Stimulated activated naive CD8-positive, alpha-beta T cell treated with anti-CD3 and anti-CD28 coated beads, Interleukin-15, Interleukin-2, amounts not matched to agents 100 ng/mL and 50 ng/mL, for 24 hours (primary cell): ENCODE results near the gene PTCSC3.
"Not testable (repeated sequence)": the region's sequence is repeated elsewhere in the genome, so short reads cannot be mapped to it uniquely, and the experiment has no call there.

Source experiments
- H3K27ac Mint-ChIP-seq: one replicate; pipeline ENCODE4 v1.8.0; 2021; ENCODE audit warnings: mild to moderate bottlenecking, mixed read lengths
- H3K27me3 Mint-ChIP-seq: one replicate; pipeline ENCODE4 v1.8.0; 2021; ENCODE audit warnings: mixed read lengths
- H3K36me3 Mint-ChIP-seq: one replicate; pipeline ENCODE4 v1.8.0; 2021; ENCODE audit warnings: low read depth, mixed read lengths
- H3K4me1 Mint-ChIP-seq: one replicate; pipeline ENCODE4 v1.8.0; 2021; ENCODE audit warnings: low read depth, mixed read lengths
- H3K4me3 Mint-ChIP-seq: one replicate; pipeline ENCODE4 v1.8.0; 2021; ENCODE audit warnings: mild to moderate bottlenecking, mixed read lengths
- H3K9me3 Mint-ChIP-seq: one replicate; pipeline ENCODE4 v1.8.0; 2021; ENCODE audit warnings: mixed read lengths

The PTCSC3 gene

DNA sequence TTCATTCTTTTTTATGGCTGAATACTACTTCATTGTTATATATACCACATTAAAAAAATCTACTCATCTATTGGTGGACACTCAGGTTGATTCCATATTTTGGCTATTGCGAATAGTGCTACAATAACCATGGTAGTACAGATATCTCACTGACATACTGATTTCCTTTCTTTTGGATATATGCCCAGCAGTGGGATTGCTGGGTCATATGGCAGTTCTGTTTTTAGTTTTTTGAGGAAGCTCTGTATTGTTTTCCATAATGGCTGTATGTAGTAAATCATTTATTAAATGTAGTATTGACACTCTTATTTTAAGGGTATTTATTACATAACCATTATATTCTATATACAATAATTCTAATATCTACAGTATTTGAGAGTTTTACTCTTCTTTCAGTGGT, 43.7 kb downstream of the PTCSC3 start:
- Mint-ChIP-seq H3K27ac (no peak overlapping the region), H3K4me3 (no peak overlapping the region), H3K4me1 (no peaks in the 10 kb centered on the region), H3K27me3 (peaks cover 3% of the 10 kb centered on the region), H3K36me3 (no peaks in the 10 kb centered on the region), H3K9me3 (no peaks in the 10 kb centered on the region)

DNA sequence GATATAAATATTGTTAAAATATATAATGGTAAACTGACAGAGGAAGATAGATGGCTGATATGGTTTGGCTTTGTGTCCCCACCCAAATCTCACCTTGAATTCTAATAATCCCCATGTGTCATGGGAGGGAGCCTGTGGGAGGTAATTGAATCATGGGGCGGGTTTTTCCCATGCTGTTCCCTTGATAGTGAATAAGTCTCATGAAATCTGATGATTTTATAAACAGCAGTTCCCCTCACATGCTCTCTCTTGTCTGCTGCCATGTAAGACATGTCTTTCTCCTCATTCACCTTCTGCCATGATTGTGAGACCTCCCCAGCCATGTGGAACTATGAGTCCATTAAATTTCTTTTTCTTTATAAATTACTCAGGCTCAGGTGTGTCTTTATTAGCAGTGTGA, 46.3 kb downstream of the PTCSC3 start:
- Mint-ChIP-seq H3K27ac (no peak overlapping the region), H3K4me3 (no peak overlapping the region), H3K4me1 (no peaks in the 10 kb centered on the region), H3K27me3 (peaks cover 8% of the 10 kb centered on the region), H3K36me3 (no peaks in the 10 kb centered on the region), H3K9me3 (no peaks in the 10 kb centered on the region)

DNA sequence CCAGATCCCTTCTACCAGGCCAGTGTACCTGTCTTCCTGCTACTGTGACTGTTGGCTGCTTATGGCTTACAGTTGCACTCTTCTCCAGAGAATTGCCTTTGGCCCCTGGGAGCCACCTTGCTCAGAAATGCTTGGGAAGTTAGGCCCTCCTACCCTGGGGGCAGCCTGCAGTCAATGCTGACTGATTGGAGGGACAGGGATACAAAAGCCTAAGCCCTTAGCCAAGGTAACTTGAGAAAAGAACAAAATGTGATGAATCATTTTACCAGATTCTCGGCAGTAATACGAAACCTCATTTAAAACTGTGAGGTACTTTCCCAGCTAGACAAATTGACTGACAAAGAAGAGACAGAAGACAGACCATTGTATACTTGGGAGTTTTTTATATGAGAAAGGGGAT, 47.3 kb downstream of the PTCSC3 start:
- H3K36me3 Mint-ChIP-seq: no peaks in the 10 kb centered on the region
- H3K27ac Mint-ChIP-seq: no peak overlapping the region
- H3K9me3 Mint-ChIP-seq: peaks cover 4% of the 10 kb centered on the region
- H3K4me3 Mint-ChIP-seq: no peak overlapping the region
- peaks cover 8% of the 10 kb centered on the region for H3K27me3 Mint-ChIP-seq
- no peaks in the 10 kb centered on the region for H3K4me1 Mint-ChIP-seq

DNA sequence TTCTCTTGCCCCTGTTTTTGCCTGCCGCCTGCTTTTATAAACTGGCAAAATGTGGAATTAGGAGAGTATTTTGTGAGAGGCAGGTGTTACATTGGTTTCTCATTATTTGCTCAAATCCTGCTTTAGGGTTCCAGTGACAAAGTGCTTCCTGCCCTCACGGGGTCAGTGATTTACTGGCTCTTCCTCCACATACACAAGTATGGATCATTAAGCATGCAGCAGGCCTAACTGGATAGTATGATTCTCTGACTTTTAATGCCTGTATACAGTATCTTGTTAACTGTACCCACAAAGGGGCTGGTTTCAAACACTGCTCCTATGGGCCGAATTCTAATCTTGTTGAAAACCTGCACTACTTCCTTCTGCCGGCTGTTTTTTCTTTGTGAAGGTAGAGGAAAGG, 63.2 kb downstream of the PTCSC3 start:
- Mint-ChIP-seq H3K27me3 (peaks cover 18% of the 10 kb centered on the region), H3K27ac (no peak overlapping the region), H3K36me3 (no peaks in the 10 kb centered on the region), H3K9me3 (no peaks in the 10 kb centered on the region), H3K4me1 (no peaks in the 10 kb centered on the region), H3K4me3 (no peak overlapping the region)

DNA sequence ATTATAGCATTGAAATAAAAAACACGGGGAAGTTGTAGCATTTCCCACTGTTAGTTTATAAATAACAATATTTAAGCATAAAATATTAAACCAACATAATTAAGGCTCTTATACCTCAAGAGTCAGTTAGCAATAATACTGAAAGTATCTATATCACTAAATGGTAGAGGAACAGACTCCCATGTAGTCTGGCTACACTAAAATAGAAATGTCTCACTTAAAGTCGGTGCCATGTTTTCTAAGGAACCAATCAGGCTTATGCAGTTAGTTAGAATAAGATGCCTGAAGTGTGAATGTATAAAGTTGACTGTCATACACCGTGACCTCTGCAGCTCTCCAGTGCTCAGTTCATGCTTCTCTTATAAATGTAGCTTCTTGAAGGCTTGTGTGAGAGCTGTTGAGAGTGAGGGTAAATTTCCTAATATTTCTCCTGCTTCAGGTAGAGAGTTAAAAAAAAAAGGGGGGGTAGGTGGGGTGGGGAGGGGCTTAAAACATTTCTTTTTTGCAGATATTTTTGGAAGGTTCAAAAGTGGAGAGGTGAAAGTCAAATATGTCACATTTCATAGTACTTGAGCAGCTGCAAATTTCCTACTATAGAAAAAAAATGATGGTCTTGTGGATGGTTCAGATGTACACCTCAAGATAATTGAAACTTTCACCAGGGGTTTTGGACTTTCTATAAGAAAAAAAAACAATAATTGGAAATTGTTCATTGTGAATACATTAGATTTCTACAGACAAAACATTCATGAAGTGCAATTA, 64.5 kb downstream of the PTCSC3 start:
- H3K36me3 Mint-ChIP-seq: no peaks in the 10 kb centered on the region
- H3K4me3 Mint-ChIP-seq: no peak overlapping the region
- H3K27ac Mint-ChIP-seq: no peak overlapping the region
- H3K9me3 Mint-ChIP-seq: no peaks in the 10 kb centered on the region
- peaks cover 29% of the 10 kb centered on the region for H3K27me3 Mint-ChIP-seq
- no peaks in the 10 kb centered on the region for H3K4me1 Mint-ChIP-seq

DNA sequence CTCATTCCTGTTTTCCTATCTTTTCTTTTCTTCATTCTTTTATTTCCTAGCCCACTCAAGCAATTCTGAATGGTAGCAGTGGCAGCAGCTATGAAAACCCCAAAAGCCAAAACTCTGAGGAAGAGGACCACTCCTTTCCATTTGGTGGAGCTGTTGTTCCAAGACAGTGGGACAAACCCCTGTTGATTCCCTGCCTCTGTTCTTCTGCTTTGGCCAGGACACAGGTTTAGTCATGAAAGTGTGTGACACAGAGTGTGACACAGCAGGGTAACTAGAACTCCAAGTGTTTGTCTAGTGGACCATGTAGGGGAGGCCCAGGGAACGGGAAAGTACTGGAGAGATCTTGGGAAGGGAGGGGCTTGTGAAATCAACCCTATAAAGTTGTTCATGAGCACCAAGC, 71.1 kb downstream of the PTCSC3 start:
- no peak overlapping the region for H3K4me3 Mint-ChIP-seq
- H3K4me1 Mint-ChIP-seq: no peaks in the 10 kb centered on the region
- H3K36me3 Mint-ChIP-seq: no peaks in the 10 kb centered on the region
- H3K27ac Mint-ChIP-seq: no peak overlapping the region
- H3K27me3 Mint-ChIP-seq: peaks cover 51% of the 10 kb centered on the region
- no peaks in the 10 kb centered on the region for H3K9me3 Mint-ChIP-seq

DNA sequence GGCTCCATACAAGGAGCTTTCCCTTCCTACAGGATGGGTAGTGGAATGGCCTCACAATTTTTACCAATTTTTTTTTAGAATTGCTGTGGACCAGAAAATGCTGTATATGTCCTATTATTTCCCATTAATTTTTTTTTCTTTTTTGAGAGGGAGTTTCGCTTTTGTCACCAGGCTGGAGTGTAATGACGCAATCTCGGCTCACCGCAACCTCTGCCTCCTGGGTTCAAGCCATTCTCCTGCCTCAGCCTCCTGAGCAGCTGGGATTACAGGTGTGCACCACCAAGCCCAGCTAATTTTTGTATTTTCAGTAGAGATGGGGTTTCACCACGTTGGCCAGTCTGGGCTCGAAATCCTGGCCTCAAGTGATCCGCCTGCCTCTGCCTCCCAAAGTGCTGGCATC, 72.3 kb downstream of the PTCSC3 start:
- peaks cover 47% of the 10 kb centered on the region for H3K27me3 Mint-ChIP-seq
- not testable (repeated sequence) for H3K27ac Mint-ChIP-seq, H3K4me1 Mint-ChIP-seq, H3K36me3 Mint-ChIP-seq, H3K9me3 Mint-ChIP-seq, H3K4me3 Mint-ChIP-seq

DNA sequence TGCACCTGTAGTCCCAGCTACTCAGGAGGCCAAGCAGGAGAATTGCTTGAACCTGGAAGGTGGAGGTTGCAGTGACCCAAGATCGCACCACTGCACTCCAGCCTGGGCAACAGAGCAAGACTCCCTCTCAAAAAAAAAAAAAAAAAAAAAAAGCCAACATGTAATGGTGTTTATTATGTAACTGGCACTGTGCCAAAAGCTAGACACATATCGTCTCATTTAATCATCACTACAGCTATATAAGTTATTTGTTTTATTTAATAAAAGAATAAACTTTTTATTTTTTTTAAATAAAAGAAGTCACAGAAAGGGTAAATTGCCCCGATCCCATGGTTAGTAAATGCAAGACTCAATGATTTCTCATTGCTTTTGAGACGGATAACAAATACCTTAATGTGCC, 76.9 kb downstream of the PTCSC3 start:
- H3K27ac Mint-ChIP-seq: no peak overlapping the region
- H3K4me3 Mint-ChIP-seq: no peak overlapping the region
- no peaks in the 10 kb centered on the region for H3K4me1 Mint-ChIP-seq
- H3K9me3 Mint-ChIP-seq: no peaks in the 10 kb centered on the region
- no peaks in the 10 kb centered on the region for H3K36me3 Mint-ChIP-seq
- peaks cover 25% of the 10 kb centered on the region for H3K27me3 Mint-ChIP-seq

DNA sequence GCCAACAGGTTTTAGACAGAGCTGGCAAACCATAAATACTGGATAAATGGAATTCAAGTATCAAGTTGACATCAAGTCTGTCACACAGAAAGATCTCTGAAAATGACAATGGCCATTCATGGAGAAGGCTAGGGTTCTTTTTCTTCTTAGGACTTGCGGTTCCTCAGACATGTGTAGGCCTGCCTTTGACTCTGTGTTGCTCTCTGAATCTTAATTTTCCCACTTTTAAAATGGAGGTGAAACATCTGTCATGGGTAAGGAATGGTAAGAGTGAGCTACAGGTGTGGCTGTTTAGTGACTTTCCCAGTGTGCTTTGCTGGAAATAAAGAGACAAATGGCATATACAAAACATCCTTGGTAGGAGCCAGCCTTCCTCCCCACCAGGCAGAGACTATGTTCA, 79.2 kb downstream of the PTCSC3 start:
- Mint-ChIP-seq H3K27ac (no peak overlapping the region), H3K4me1 (no peaks in the 10 kb centered on the region), H3K36me3 (no peaks in the 10 kb centered on the region), H3K9me3 (no peaks in the 10 kb centered on the region), H3K27me3 (peaks cover 20% of the 10 kb centered on the region), H3K4me3 (no peak overlapping the region)

DNA sequence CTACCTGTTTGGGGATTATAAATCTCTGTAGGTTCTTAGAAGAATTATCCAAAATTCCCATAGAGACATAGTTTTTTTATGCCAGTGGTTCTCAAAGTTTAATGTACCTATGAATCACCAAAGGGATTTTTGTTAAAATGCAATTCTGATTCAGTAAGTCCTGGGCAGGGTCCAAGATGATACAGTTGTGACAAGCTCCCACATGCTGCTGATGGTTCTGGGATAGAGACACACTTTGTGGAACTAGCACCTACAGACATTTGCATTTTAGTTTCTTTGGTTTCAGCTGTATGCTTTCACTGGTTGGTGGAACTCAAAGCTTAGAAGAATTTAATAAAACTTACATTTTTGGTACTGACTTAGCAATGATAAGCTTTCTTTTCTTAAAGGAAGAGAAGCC, 80.4 kb downstream of the PTCSC3 start:
- Mint-ChIP-seq H3K36me3 (no peaks in the 10 kb centered on the region), H3K27ac (no peak overlapping the region), H3K27me3 (peaks cover 21% of the 10 kb centered on the region), H3K4me1 (no peaks in the 10 kb centered on the region), H3K9me3 (no peaks in the 10 kb centered on the region), H3K4me3 (no peak overlapping the region)

DNA sequence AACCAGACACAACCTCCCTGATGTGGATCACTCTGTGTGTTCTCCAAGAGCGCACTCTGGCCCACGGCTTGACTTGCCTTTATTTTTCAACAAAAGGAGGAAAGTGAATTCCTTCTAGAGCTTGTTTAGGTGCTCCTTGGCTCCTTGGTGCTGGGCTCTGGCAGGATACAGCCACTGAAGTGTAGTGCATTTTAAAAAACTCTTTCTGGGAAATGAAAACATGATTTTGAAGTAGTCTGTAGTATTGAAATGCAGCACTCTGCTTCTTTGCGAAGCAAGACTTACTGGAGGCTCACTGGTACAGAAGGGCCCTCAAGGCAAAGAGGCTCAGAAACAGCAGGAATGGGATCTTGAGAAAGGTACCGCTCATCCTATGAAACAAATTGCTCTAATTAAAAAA, 81.6 kb downstream of the PTCSC3 start:
- H3K4me3 Mint-ChIP-seq: no peak overlapping the region
- no peak overlapping the region for H3K27ac Mint-ChIP-seq
- no peaks in the 10 kb centered on the region for H3K4me1 Mint-ChIP-seq
- no peaks in the 10 kb centered on the region for H3K9me3 Mint-ChIP-seq
- peaks cover 18% of the 10 kb centered on the region for H3K27me3 Mint-ChIP-seq
- no peaks in the 10 kb centered on the region for H3K36me3 Mint-ChIP-seq

DNA sequence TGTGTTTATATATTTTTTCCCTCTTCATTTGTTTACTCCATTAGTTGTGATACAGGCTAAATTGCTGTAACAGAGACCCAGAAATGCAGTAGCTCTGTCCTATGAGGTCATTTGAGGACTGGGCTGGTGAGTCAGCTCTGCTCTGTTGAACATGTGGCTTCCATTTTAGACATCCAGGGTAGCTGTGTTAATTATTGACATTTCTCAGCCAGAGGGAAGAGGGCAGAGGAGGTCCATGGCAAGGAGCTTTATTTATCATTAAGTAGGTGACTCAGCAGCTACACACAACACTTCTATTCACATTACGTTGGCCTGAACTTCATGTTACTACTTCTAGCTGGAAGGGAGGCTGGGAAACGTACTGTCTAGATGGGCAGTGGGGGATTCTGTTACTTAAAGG, 85.4 kb downstream of the PTCSC3 start:
- H3K4me3 Mint-ChIP-seq: no peak overlapping the region
- H3K27me3 Mint-ChIP-seq: peaks cover 24% of the 10 kb centered on the region
- H3K4me1 Mint-ChIP-seq: no peaks in the 10 kb centered on the region
- H3K36me3 Mint-ChIP-seq: no peaks in the 10 kb centered on the region
- no peak overlapping the region for H3K27ac Mint-ChIP-seq
- H3K9me3 Mint-ChIP-seq: no peaks in the 10 kb centered on the region

DNA sequence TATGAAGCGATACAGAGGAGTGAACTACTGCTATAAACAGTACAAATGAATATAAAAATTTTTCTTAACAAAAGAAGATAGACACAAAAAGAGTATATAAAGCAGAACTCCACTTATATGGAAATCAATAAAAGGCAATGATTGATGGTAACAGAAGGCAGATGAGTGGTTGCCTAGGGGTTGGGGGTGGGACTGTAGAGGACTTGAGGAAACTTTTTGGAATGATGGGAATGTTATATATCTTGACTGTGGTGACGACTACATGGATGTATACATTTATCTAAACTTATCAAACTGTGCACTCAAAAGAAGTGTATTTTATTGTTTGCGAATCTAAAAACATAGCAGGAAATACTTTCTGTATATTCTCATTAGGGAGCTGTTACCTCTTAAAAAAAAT, 89.1 kb downstream of the PTCSC3 start:
- Mint-ChIP-seq H3K4me3 (no peak overlapping the region), H3K4me1 (no peaks in the 10 kb centered on the region), H3K9me3 (no peaks in the 10 kb centered on the region)

DNA sequence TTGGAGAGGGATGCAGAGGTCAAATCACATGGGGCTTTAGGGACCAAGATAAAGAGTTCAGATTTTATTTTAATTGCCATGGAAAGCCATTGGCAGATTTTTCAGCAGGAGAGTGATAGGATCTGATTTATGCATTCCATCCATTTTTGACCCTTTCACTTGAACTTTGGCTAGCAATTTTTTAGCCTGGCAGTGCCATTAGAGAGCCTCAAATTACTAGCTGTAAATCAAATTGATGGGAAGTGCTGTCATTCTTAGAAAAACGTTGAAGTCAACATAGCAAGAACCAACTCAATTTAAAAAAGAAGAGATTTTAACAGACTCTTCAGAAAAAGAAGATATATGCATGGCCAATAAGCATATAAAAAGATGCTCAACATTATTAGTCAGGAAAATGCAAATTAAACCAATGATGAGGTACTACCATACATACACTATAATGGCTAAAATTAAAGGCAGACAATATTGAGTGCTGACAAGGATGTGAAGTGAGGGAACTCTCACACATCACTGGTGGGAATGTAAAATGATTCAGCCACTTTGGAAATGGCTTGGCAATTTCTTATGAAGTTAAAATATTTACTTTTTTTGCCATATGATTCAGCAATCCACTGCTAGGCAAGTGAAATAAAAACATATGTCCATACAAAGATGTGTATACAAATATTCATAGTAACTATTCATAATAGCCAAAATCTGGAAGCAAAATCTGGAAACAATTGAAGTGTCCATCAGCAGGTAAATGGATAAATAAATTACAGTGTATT, 89.7 kb downstream of the PTCSC3 start:
- Mint-ChIP-seq H3K4me1 (no peaks in the 10 kb centered on the region), H3K27ac (no peak overlapping the region), H3K9me3 (no peaks in the 10 kb centered on the region), H3K27me3 (peaks cover 18% of the 10 kb centered on the region), H3K4me3 (no peak overlapping the region), H3K36me3 (no peaks in the 10 kb centered on the region)

More for the DNA sequence above, 89.1 kb downstream of the PTCSC3 start:
- peaks cover 18% of the 10 kb centered on the region for H3K27me3 Mint-ChIP-seq
- H3K27ac Mint-ChIP-seq: no peak overlapping the region
- no peaks in the 10 kb centered on the region for H3K36me3 Mint-ChIP-seq

DNA sequence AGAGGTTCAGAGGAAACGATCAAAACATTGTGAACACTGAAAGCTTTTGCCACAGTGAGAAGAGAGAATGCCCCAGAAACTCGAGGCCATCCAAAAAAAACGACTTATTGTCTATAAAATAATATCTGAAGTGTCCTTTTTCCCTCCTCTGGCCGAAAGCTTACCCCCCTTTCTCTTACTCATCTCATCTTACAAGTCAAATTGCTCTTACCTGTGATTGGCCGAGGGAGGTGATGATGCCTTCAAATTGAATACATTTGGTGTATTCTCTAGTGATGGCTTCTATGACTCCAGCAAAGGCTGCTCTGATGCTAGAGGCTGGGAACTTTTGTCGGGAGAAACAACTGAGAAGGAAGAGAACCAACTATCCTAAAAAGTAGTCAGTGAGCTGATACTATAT, 90.7 kb downstream of the PTCSC3 start:
- Mint-ChIP-seq H3K27me3 (peaks cover 19% of the 10 kb centered on the region), H3K36me3 (no peaks in the 10 kb centered on the region), H3K27ac (no peak overlapping the region), H3K9me3 (no peaks in the 10 kb centered on the region), H3K4me1 (no peaks in the 10 kb centered on the region), H3K4me3 (no peak overlapping the region)
